Measurements from ENCODE around the gene TOX4.
"Not testable (repeated sequence)": the region's sequence is repeated elsewhere in the genome, so short reads cannot be mapped to it uniquely, and the experiment has no call there.

The TOX4 gene

DNA sequence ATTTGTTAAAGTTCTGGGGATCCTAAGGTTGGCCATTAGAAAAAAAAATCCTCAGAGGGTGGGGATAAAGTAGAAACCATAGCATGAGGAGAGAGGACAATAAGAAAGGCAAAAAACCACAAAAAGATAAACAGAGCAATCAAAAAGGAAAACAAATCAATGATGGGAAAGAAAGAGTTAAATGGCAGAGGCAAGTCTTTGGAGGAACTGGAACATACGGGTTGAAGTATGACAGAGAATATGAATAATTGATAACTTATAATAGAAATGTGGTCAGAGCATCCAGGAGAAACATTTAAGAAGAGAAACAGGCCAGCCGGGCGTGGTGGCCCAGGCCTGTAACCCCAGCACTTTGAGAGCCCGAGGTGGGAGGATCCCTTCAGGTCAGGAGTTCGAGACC, 67.0 kb downstream of the TOX4 start:
- no peaks in the 10 kb centered on the region for H3K36me3 ChIP-seq (ENCODE audit: insufficient read depth, low read length)
- no peak overlapping the region for H3K4me2 ChIP-seq (ENCODE audit: insufficient read depth, low read length)
- no peaks in the 10 kb centered on the region for H4K20me1 ChIP-seq (ENCODE audit: insufficient read depth, low read length)
- DNase-seq (no peak), ATAC-seq (ENCODE audit: insufficient read depth, low read depth) (no peak)
- H3K79me2 ChIP-seq (ENCODE audit: insufficient read depth, low read length): no peaks in the 10 kb centered on the region
- no peaks in the 10 kb centered on the region for H3K9me3 ChIP-seq (ENCODE audit: insufficient read depth, low read length, severe bottlenecking)
- H3K9ac ChIP-seq (ENCODE audit: low read depth, low read length): no peak overlapping the region
- TF ChIP-seq EZH2 (IDR thresholded peaks at IDR 0.05; ENCODE audit: borderline replicate concordance, low read depth, low read length, severe bottlenecking): no peak
- TF ChIP-seq, protein P1, sequence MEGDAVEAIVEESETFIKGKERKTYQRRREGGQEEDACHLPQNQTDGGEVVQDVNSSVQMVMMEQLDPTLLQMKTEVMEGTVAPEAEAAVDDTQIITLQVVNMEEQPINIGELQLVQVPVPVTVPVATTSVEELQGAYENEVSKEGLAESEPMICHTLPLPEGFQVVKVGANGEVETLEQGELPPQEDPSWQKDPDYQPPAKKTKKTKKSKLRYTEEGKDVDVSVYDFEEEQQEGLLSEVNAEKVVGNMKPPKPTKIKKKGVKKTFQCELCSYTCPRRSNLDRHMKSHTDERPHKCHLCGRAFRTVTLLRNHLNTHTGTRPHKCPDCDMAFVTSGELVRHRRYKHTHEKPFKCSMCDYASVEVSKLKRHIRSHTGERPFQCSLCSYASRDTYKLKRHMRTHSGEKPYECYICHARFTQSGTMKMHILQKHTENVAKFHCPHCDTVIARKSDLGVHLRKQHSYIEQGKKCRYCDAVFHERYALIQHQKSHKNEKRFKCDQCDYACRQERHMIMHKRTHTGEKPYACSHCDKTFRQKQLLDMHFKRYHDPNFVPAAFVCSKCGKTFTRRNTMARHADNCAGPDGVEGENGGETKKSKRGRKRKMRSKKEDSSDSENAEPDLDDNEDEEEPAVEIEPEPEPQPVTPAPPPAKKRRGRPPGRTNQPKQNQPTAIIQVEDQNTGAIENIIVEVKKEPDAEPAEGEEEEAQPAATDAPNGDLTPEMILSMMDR (IDR thresholded peaks at IDR 0.05; ENCODE audit: borderline replicate concordance, extremely low read depth, low read length, poor library complexity, severe bottlenecking): no peak
- H3K4me1 ChIP-seq (ENCODE audit: insufficient read depth, low read length): no peaks in the 10 kb centered on the region
- H3K27ac ChIP-seq (ENCODE audit: low read length): no peak overlapping the region
- H2AFZ ChIP-seq (ENCODE audit: low read depth, low read length): no peak overlapping the region
- no peak overlapping the region for H3K4me3 ChIP-seq (ENCODE audit: low read depth in 1 of 2, low read length in 2 of 2)
- H3K27me3 ChIP-seq (ENCODE audit: insufficient read depth, low read length, poor library complexity): peaks cover 6% of the 10 kb centered on the region

DNA sequence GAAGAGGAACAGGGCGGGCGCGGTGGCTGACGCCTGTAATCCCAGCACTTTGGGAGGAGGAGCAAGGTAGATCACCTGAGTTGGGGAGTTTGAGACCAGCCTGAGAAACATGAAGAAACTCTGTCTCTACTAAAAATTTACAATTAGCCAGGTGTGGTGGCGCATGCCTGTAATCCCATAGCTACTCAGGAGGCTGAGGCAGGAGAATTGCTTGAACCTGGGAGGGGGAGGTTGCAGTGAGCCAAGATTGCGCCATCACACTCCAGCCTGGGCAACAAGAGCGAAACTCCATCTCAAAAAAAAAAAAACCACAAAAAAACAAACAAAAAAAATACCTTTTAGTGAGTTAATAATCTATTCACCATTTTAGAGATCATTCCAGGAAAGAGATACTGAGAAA, 67.6 kb downstream of the TOX4 start:
- H3K4me3 ChIP-seq (ENCODE audit: low read depth in 1 of 2, low read length in 2 of 2); H3K9me3 ChIP-seq (ENCODE audit: insufficient read depth, low read length, severe bottlenecking); H4K20me1 ChIP-seq (ENCODE audit: insufficient read depth, low read length); ATAC-seq (ENCODE audit: insufficient read depth, low read depth); DNase-seq; H3K79me2 ChIP-seq (ENCODE audit: insufficient read depth, low read length); H3K9ac ChIP-seq (ENCODE audit: low read depth, low read length); H3K27ac ChIP-seq (ENCODE audit: low read length); H2AFZ ChIP-seq (ENCODE audit: low read depth, low read length); H3K27me3 ChIP-seq (ENCODE audit: insufficient read depth, low read length, poor library complexity); H3K4me2 ChIP-seq (ENCODE audit: insufficient read depth, low read length); H3K4me1 ChIP-seq (ENCODE audit: insufficient read depth, low read length); H3K36me3 ChIP-seq (ENCODE audit: insufficient read depth, low read length): not testable (repeated sequence)
